IMR-90 (cell line): Measurements from ENCODE around the gene CAV3. TPM values are rescaled to one million over a fixed set of nuclear protein-coding genes. Genes with fewer than 3 reads are reported as not detected.
A peak's percentile ranks its signal among the peaks of the same experiment; 100 is the strongest.

Experiments used
- ATAC-seq: fragments of 200-7000 bp; cut with Tn5 transposase; 2 replicates; pipeline ENCODE4 v1.9.1; 2020; ENCODE audit warnings: low read depth, mild to moderate bottlenecking, moderate library complexity
- BruUV-seq: library from RNA; stranded (reverse); fragments of 400-500 nt; replicated peaks from 2 replicates; lab custom pipeline; 2021; lab: Mats Ljungman, UMichigan
- CTCF ChIA-PET: fragments of 300-600 bp; formaldehyde crosslinking; extraction: SDS; loops from one replicate; lab custom pipeline; 2021; ENCODE audit warnings: antibody characterized with exemption; lab: Yijun Ruan, JAX
- POLR2A ChIA-PET: fragments of 300-600 bp; sonication (Branson Sonifier 250); formaldehyde crosslinking; loops from one replicate; lab custom pipeline; 2022; ENCODE audit warnings: antibody characterized with exemption; ENCODE audit not compliant: unreplicated experiment; lab: Charles Lee
- DNase-seq: peaks from one replicate; pipeline ENCODE4 v3.0.0; 2013
- H2AFZ ChIP-seq: replicated peaks from 2 replicates; pipeline ENCODE3; 2013; ENCODE audit warnings: low read length, mild to moderate bottlenecking; ENCODE audit not compliant: poor library complexity
- H2AK5ac ChIP-seq: 2 replicates; pipeline ENCODE4 v1.6.1; 2013; ENCODE audit warnings: low read depth, low read length, inconsistent platforms
- H2AK9ac ChIP-seq: replicated peaks from 2 replicates; pipeline ENCODE3; 2013; ENCODE audit warnings: mild to moderate bottlenecking, low read depth, low read length, moderate library complexity; ENCODE audit not compliant: poor library complexity
- H2BK120ac ChIP-seq: 2 replicates; pipeline ENCODE4 v1.6.1; 2013; ENCODE audit warnings: low read depth, low read length, inconsistent platforms
- H2BK15ac ChIP-seq: 3 replicates; pipeline ENCODE4 v1.6.1; 2013; ENCODE audit warnings: low read depth, low read length, inconsistent platforms
- H2BK20ac ChIP-seq: 2 replicates; pipeline ENCODE4 v1.6.1; 2013; ENCODE audit warnings: low read depth, mild to moderate bottlenecking, inconsistent platforms, low read length, moderate library complexity
- H2BK5ac ChIP-seq: 2 replicates; pipeline ENCODE4 v1.6.1; 2013; ENCODE audit warnings: mild to moderate bottlenecking, low read depth, low read length, inconsistent platforms; ENCODE audit not compliant: poor library complexity, severe bottlenecking
- H3K14ac ChIP-seq: replicated peaks from 2 replicates; pipeline ENCODE4 v1.6.1; 2013; ENCODE audit warnings: low read depth, low read length, inconsistent platforms
- H3K18ac ChIP-seq: 2 replicates; pipeline ENCODE4 v1.6.1; 2013; ENCODE audit warnings: low read depth, low read length, control low read depth
- H3K23ac ChIP-seq: 2 replicates; pipeline ENCODE4 v1.6.1; 2013; ENCODE audit warnings: low read depth, low read length, inconsistent platforms
- H3K27ac ChIP-seq: 2 replicates; pipeline ENCODE4 v1.5.1; 2013; ENCODE audit warnings: mild to moderate bottlenecking, control low read depth, low read length; ENCODE audit not compliant: insufficient read depth
- H3K27me3 ChIP-seq: 2 replicates; pipeline ENCODE4 v1.6.1; 2013; ENCODE audit warnings: low read length; ENCODE audit not compliant: control insufficient read depth, insufficient read depth
- H3K36me3 ChIP-seq: 2 replicates; pipeline ENCODE4 v1.6.1; 2013; ENCODE audit warnings: low read length, mixed read lengths; ENCODE audit not compliant: control insufficient read depth, insufficient read depth
- H3K4ac ChIP-seq: 2 replicates; pipeline ENCODE4 v1.6.1; 2013; ENCODE audit warnings: low read depth, low read length, inconsistent platforms
- H3K4me1 ChIP-seq: 2 replicates; pipeline ENCODE4 v1.6.1; 2013; ENCODE audit warnings: low read length, mixed read lengths; ENCODE audit not compliant: control insufficient read depth, insufficient read depth
- H3K4me2 ChIP-seq: 2 replicates; pipeline ENCODE4 v1.6.1; 2013; ENCODE audit warnings: low read depth, mild to moderate bottlenecking, control low read depth, low read length, moderate library complexity
- H3K4me3 ChIP-seq: 2 replicates; pipeline ENCODE4 v1.5.1; 2013; ENCODE audit warnings: low read depth, mild to moderate bottlenecking, control low read depth, low read length, moderate library complexity; ENCODE audit not compliant: insufficient read depth
- H3K56ac ChIP-seq: 2 replicates; pipeline ENCODE4 v1.6.1; 2013; ENCODE audit warnings: low read length, inconsistent platforms; ENCODE audit not compliant: insufficient read depth; ENCODE audit errors: extremely low read depth
- H3K79me1 ChIP-seq, 2 experiments: 2 replicates each; pipeline ENCODE4 v1.6.1; 2013; ENCODE audit warnings: low read length in 2 of 2, inconsistent platforms in 1 of 2, low read depth in 1 of 2
- H3K9ac ChIP-seq: 2 replicates; pipeline ENCODE4 v1.6.1; 2013; ENCODE audit warnings: low read depth, low read length, control low read depth
- H3K9me1 ChIP-seq: 2 replicates; pipeline ENCODE4 v1.6.1; 2013; ENCODE audit warnings: low read length, inconsistent platforms; ENCODE audit not compliant: insufficient read depth
- H3K9me3 ChIP-seq: 2 replicates; pipeline ENCODE4 v1.6.1; 2013; ENCODE audit warnings: low read length; ENCODE audit not compliant: control insufficient read depth, insufficient read depth
- H4K20me1 ChIP-seq: 2 replicates; pipeline ENCODE4 v1.6.1; 2013; ENCODE audit warnings: low read length, inconsistent platforms; ENCODE audit not compliant: insufficient read depth
- H4K5ac ChIP-seq: 2 replicates; pipeline ENCODE4 v1.6.1; 2013; ENCODE audit warnings: mild to moderate bottlenecking, low read depth, low read length, control low read depth
- H4K8ac ChIP-seq, 2 experiments: 2 replicates each; pipeline ENCODE4 v1.6.1; 2013; ENCODE audit warnings: low read depth in 2 of 2, low read length in 2 of 2, control low read depth in 1 of 2, inconsistent platforms in 1 of 2
- H4K91ac ChIP-seq: 2 replicates; pipeline ENCODE4 v1.6.1; 2013; ENCODE audit warnings: low read depth, low read length, inconsistent platforms; ENCODE audit not compliant: insufficient read depth
- BHLHE40 ChIP-seq: fragments of 150-350 bp; IDR thresholded peaks from 2 replicates; pipeline ENCODE4 v1.6.1; 2016; ENCODE audit warnings: mild to moderate bottlenecking, low read depth, low read length
- CEBPB ChIP-seq: IDR thresholded peaks from 2 replicates; pipeline ENCODE4 v1.6.1; 2012; ENCODE audit warnings: low read depth, low read length, improper control_type of control experiment
- CHD1 ChIP-seq: IDR thresholded peaks from 2 replicates; pipeline ENCODE4 v1.6.1; 2012; ENCODE audit warnings: low read depth, low read length, improper control_type of control experiment
- FOS ChIP-seq: fragments of 150-350 bp; IDR thresholded peaks from 2 replicates; pipeline ENCODE4 v1.6.1; 2016; ENCODE audit warnings: low read depth, low read length
- MAFK ChIP-seq: IDR thresholded peaks from 2 replicates; pipeline ENCODE4 v1.6.1; 2012; ENCODE audit warnings: low read depth, low read length, improper control_type of control experiment
- MAZ ChIP-seq: IDR thresholded peaks from 2 replicates; pipeline ENCODE4 v1.6.1; 2012; ENCODE audit warnings: low read depth, mild to moderate bottlenecking, low read length, improper control_type of control experiment, moderate library complexity, borderline replicate concordance
- MXI1 ChIP-seq: IDR thresholded peaks from 2 replicates; pipeline ENCODE4 v1.6.1; 2012; ENCODE audit warnings: low read depth, mild to moderate bottlenecking, low read length, moderate library complexity, borderline replicate concordance
- NFE2L2 ChIP-seq: fragments of 150-350 bp; IDR thresholded peaks from 2 replicates; pipeline ENCODE4 v1.6.1; 2016; ENCODE audit warnings: low read depth, mild to moderate bottlenecking, low read length
- POLR2A ChIP-seq: IDR thresholded peaks from 2 replicates; pipeline ENCODE4 v1.6.1; 2012; ENCODE audit warnings: mild to moderate bottlenecking, low read depth, low read length
- RAD21 ChIP-seq: IDR thresholded peaks from 2 replicates; pipeline ENCODE4 v1.6.1; 2012; ENCODE audit warnings: low read length, improper control_type of control experiment
- RCOR1 ChIP-seq: IDR thresholded peaks from 2 replicates; pipeline ENCODE4 v1.6.1; 2012; ENCODE audit warnings: mild to moderate bottlenecking, low read length, improper control_type of control experiment; ENCODE audit not compliant: insufficient replicate concordance
- RFX5 ChIP-seq: IDR thresholded peaks from 2 replicates; pipeline ENCODE4 v1.8.0; 2012; ENCODE audit warnings: low read depth, mild to moderate bottlenecking, low read length, moderate library complexity
- SMC3 ChIP-seq: fragments of 150-350 bp; IDR thresholded peaks from 2 replicates; pipeline ENCODE4 v1.6.1; 2016; ENCODE audit warnings: low read depth, mild to moderate bottlenecking, antibody characterized with exemption, low read length, moderate library complexity
- WGBS, 2 experiments: methylation state at CpG; one replicate each; pipeline versions ENCODE4 v1.1.5 to v1.1.7; 2013; ENCODE audit warnings: missing lambda C conversion rate in 2 of 2; ENCODE audit not compliant: insufficient read length in 1 of 2; ENCODE audit errors: extremely low coverage in 2 of 2; 5-methylcytosine and 5-hydroxymethylcytosine counted together
- dilution Hi-C: fragments of 300-500 bp; cut with HindIII; formaldehyde crosslinking; loops from one replicate; pipeline ENCODE4 v1.14.3; 2018; ENCODE audit warnings: low sequenced_read_pairs; ENCODE audit not compliant: unreplicated experiment
- in situ Hi-C: fragments of 300-500 bp; cut with MboI; formaldehyde crosslinking; loops from 3 replicates; pipeline ENCODE4 v1.14.3; 2019; ENCODE audit warnings: low sequenced_read_pairs, inconsistent platforms, mixed read lengths
- intact Hi-C: fragments of 100-400 bp; cut with micrococcal nuclease; formaldehyde crosslinking; loops from 2 replicates; pipeline ENCODE4 v1.10.0; 2022
- polyA plus RNA-seq, 3 experiments: library from polyadenylated mRNA; depleted of rRNA; stranded (reverse); fragments of >200 nt; gene quantifications; 2 replicates each; pipeline ENCODE4 v1.2.3, GENCODE V29; 2012; ENCODE audit warnings: low replicate concordance in 1 of 3
- total RNA-seq: library from RNA; depleted of rRNA; stranded (reverse); fragments of >200 nt; gene quantifications from 2 replicates; pipeline ENCODE4 v1.2.3, GENCODE V29; 2012
- TF ChIP-seq, protein P1 (sequence below): fragments of 150-350 bp; IDR thresholded peaks from 2 replicates; pipeline ENCODE4 v1.6.1; 2016; ENCODE audit warnings: low read depth, mild to moderate bottlenecking, low read length, moderate library complexity, borderline replicate concordance
- TF ChIP-seq, protein P2 (sequence below): conservative IDR thresholded peaks from 2 replicates; pipeline ENCODE4 v1.5.1; 2012; ENCODE audit warnings: mild to moderate bottlenecking, low read depth, low read length, improper control_type of control experiment
- TF ChIP-seq, protein P3 (sequence below): fragments of 150-350 bp; IDR thresholded peaks from 2 replicates; pipeline ENCODE4 v1.6.1; 2017; ENCODE audit warnings: mild to moderate bottlenecking, antibody characterized with exemption, low read length, low read depth

CAV3 gene
- total and polyA plus RNA-seq, 2 of the 4 experiments (the other 2 are of a cell fraction): 0.17 to 0.36 TPM

DNA sequence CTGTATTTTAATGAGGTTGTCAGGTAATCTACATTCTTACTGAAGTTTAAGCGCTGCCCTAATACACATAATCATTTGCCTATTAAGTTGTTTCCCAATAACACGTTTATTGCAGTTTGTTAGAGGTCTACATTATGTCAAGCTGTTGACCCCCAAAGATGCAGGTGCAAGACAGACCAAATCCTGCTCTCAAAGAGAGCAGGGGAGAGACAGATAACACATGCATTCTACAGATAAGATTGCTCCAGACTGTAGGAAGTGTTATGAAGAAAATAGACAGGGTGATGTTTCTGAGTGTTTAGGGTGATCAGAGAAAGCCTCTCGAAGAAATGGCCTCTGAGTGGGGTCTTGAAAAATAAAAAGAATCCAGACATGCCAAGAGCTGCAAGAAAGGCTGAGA is 60.6 kb downstream of the CAV3 start:
- DNase-seq: no peak
- 40% methylated on average over 1 of the region's 3 CpGs; no CpG with 5 or more reads in 1 of the 2 experiments for WGBS, 2 experiments
- peak overlapping the region; percentile 27; the same call in 1 of the 2 replicates for H3K23ac ChIP-seq
- H3K79me1 ChIP-seq: no peaks in the 10 kb centered on the region
- no peak overlapping the region for H2BK120ac ChIP-seq
- H3K27ac ChIP-seq: no peak overlapping the region
- no peaks in the 10 kb centered on the region for H3K27me3 ChIP-seq
- H4K20me1 ChIP-seq: no peaks in the 10 kb centered on the region
- no peak overlapping the region for H3K4me2 ChIP-seq
- no peaks in the 10 kb centered on the region for H3K36me3 ChIP-seq
- no peak overlapping the region for H2AK9ac ChIP-seq
- H4K91ac ChIP-seq: no peak overlapping the region
- peaks cover 2% of the 10 kb centered on the region; the same call in 1 of the 2 replicates for H3K9me3 ChIP-seq
- H3K4ac ChIP-seq: no peak overlapping the region
- ChIA-PET CTCF (interaction anchor here (1.3 kb wide), 1 partner anchor 18 kb away, joined by 3 read pairs; no protein-coding TSS in a partner anchor), POLR2A (no interaction called here)
- H3K4me1 ChIP-seq: peaks cover 2% of the 10 kb centered on the region; the same call in 1 of the 2 replicates
- no TSS peak for BruUV-seq
- H2AFZ ChIP-seq: no peak overlapping the region
- intact Hi-C loops (no loop called here), in situ Hi-C loops (loop anchor here (25.0 kb wide), 1 partner anchor 518 kb away; no protein-coding TSS in a partner anchor), dilution Hi-C loops (no loop called here)
- H2BK5ac ChIP-seq: no peak overlapping the region
- H3K9me1 ChIP-seq: peaks cover 2% of the 10 kb centered on the region
- H3K9ac ChIP-seq: no peak overlapping the region
- no peak overlapping the region for H2AK5ac ChIP-seq
- H3K14ac ChIP-seq: no peak overlapping the region
- no peak overlapping the region for H2BK20ac ChIP-seq
- no peak for ATAC-seq
- H3K56ac ChIP-seq: no peak overlapping the region
- TF ChIP-seq, protein P1, sequence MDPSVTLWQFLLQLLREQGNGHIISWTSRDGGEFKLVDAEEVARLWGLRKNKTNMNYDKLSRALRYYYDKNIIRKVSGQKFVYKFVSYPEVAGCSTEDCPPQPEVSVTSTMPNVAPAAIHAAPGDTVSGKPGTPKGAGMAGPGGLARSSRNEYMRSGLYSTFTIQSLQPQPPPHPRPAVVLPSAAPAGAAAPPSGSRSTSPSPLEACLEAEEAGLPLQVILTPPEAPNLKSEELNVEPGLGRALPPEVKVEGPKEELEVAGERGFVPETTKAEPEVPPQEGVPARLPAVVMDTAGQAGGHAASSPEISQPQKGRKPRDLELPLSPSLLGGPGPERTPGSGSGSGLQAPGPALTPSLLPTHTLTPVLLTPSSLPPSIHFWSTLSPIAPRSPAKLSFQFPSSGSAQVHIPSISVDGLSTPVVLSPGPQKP: no peak
- TF ChIP-seq SMC3 (no peak), CHD1 (no peak), FOS (no peak), POLR2A (no peak), RCOR1 (no peak), MAZ (no peak), RFX5 (no peak), NFE2L2 (no peak), BHLHE40 (no peak), MXI1 (no peak), MAFK (no peak), CEBPB (no peak), RAD21 (no peak)
- TF ChIP-seq, protein P2, sequence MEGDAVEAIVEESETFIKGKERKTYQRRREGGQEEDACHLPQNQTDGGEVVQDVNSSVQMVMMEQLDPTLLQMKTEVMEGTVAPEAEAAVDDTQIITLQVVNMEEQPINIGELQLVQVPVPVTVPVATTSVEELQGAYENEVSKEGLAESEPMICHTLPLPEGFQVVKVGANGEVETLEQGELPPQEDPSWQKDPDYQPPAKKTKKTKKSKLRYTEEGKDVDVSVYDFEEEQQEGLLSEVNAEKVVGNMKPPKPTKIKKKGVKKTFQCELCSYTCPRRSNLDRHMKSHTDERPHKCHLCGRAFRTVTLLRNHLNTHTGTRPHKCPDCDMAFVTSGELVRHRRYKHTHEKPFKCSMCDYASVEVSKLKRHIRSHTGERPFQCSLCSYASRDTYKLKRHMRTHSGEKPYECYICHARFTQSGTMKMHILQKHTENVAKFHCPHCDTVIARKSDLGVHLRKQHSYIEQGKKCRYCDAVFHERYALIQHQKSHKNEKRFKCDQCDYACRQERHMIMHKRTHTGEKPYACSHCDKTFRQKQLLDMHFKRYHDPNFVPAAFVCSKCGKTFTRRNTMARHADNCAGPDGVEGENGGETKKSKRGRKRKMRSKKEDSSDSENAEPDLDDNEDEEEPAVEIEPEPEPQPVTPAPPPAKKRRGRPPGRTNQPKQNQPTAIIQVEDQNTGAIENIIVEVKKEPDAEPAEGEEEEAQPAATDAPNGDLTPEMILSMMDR: no peak
- TF ChIP-seq, protein P3, sequence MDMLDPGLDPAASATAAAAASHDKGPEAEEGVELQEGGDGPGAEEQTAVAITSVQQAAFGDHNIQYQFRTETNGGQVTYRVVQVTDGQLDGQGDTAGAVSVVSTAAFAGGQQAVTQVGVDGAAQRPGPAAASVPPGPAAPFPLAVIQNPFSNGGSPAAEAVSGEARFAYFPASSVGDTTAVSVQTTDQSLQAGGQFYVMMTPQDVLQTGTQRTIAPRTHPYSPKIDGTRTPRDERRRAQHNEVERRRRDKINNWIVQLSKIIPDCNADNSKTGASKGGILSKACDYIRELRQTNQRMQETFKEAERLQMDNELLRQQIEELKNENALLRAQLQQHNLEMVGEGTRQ: no peak
- no peak overlapping the region for H4K5ac ChIP-seq
- H3K4me3 ChIP-seq: no peak overlapping the region
- H4K8ac ChIP-seq: no peak overlapping the region
- H2BK15ac ChIP-seq: no peak overlapping the region
- H3K18ac ChIP-seq: no peak overlapping the region
